H1 (cell line): Measurements from ENCODE around the gene TCAIM. TPM values are rescaled to one million over a fixed set of nuclear protein-coding genes. Genes with fewer than 3 reads are reported as not detected.

ENCODE experiments used
- CTCF ChIA-PET: fragments of 300-600 bp; sonication (Branson Sonifier 250); formaldehyde crosslinking; loops from one replicate; lab custom pipeline; 2021; ENCODE audit not compliant: partially characterized antibody; lab: Charles Lee
- POLR2A ChIA-PET: fragments of 300-600 bp; sonication (Branson Sonifier 250); formaldehyde crosslinking; loops from one replicate; lab custom pipeline; 2021; ENCODE audit warnings: inconsistent platforms; ENCODE audit not compliant: partially characterized antibody; lab: Charles Lee
- DNase-seq, 2 experiments: peaks; one replicate each; pipeline versions ENCODE4 v3.0.0 to v3.0.0-alpha.2; 2010 to 2022; ENCODE audit warnings: low spot score in 2 of 2, low read depth in 1 of 2, mixed read lengths in 1 of 2
- FAIRE-seq: peaks from 2 replicates; lab custom pipeline; 2011; peaks lifted over from hg19 to GRCh38; lab: Jason Lieb, UNC
- H2AFZ ChIP-seq: 2 replicates; pipeline ENCODE4 v1.8.1; 2012; ENCODE audit warnings: low read length, inconsistent platforms
- H2AK5ac ChIP-seq: 2 replicates; pipeline ENCODE4 v1.6.1; 2013; ENCODE audit warnings: low read depth, low read length
- H2BK120ac ChIP-seq: replicated peaks from 2 replicates; pipeline ENCODE3; 2013; ENCODE audit warnings: low read depth, low read length, inconsistent platforms
- H2BK12ac ChIP-seq: 2 replicates; pipeline ENCODE4 v1.6.1; 2013; ENCODE audit warnings: low read depth, low read length
- H2BK15ac ChIP-seq: 2 replicates; pipeline ENCODE4 v1.6.1; 2013; ENCODE audit warnings: low read length
- H2BK20ac ChIP-seq: 2 replicates; pipeline ENCODE4 v1.6.1; 2013; ENCODE audit warnings: low read length
- H2BK5ac ChIP-seq: 2 replicates; pipeline ENCODE4 v1.6.1; 2013; ENCODE audit warnings: low read depth, low read length
- H3K14ac ChIP-seq: 2 replicates; pipeline ENCODE4 v1.6.1; 2013; ENCODE audit warnings: inconsistent platforms; ENCODE audit not compliant: insufficient read length
- H3K18ac ChIP-seq: 2 replicates; pipeline ENCODE4 v1.6.1; 2013; ENCODE audit warnings: low read length; ENCODE audit errors: extremely low read depth
- H3K23ac ChIP-seq: 2 replicates; pipeline ENCODE4 v1.6.1; 2013; ENCODE audit warnings: inconsistent platforms; ENCODE audit not compliant: insufficient read length
- H3K23me2 ChIP-seq: 2 replicates; pipeline ENCODE4 v1.6.1; 2013; ENCODE audit warnings: low read depth, low read length
- H3K27ac ChIP-seq: 2 replicates; pipeline ENCODE4 v1.6.1; 2011; ENCODE audit warnings: low read depth, low read length, inconsistent platforms
- H3K27me3 ChIP-seq, 4 experiments: replicated peaks in 1 of 4; 1 replicate in 1 of 4; 2 replicates in 3 of 4; pipeline versions ENCODE4 v1.6.1 to v1.8.1; 2011 to 2013; ENCODE audit warnings: low read length in 3 of 4, mild to moderate bottlenecking in 3 of 4, inconsistent platforms in 2 of 4, mixed read lengths in 2 of 4, moderate library complexity in 1 of 4; ENCODE audit not compliant: control insufficient read depth in 3 of 4, insufficient read depth in 3 of 4; ENCODE audit errors: extremely low read depth in 1 of 4
- H3K36me3 ChIP-seq, 4 experiments: 2 replicates each; pipeline versions ENCODE4 v1.6.1 to v1.8.1; 2011 to 2013; ENCODE audit warnings: mild to moderate bottlenecking in 4 of 4, low read length in 3 of 4, moderate library complexity in 2 of 4, control low read depth in 1 of 4, inconsistent platforms in 1 of 4; ENCODE audit not compliant: insufficient read depth in 4 of 4, control insufficient read depth in 2 of 4
- H3K4ac ChIP-seq: replicated peaks from 2 replicates; pipeline ENCODE3; 2013; ENCODE audit warnings: low read length, low read depth, mixed read lengths, inconsistent platforms; ENCODE audit not compliant: insufficient read length
- H3K4me1 ChIP-seq, 4 experiments: replicated peaks in 1 of 4; 1 replicate in 1 of 4; 2 replicates in 3 of 4; pipeline versions ENCODE4 v1.6.1 to v1.8.1; 2011 to 2013; ENCODE audit warnings: low read length in 3 of 4, inconsistent platforms in 2 of 4, mixed read lengths in 1 of 4; ENCODE audit not compliant: insufficient read depth in 4 of 4, control insufficient read depth in 3 of 4
- H3K4me2 ChIP-seq, 2 experiments: 2 replicates each; pipeline versions ENCODE4 v1.6.1 to v1.8.1; 2011 to 2013; ENCODE audit warnings: low read depth in 2 of 2, low read length in 2 of 2, control low read depth in 1 of 2, inconsistent platforms in 1 of 2, mild to moderate bottlenecking in 1 of 2; ENCODE audit not compliant: insufficient read depth in 1 of 2
- H3K4me3 ChIP-seq, 4 experiments: fragments of 200-600, 300-600 bp in 1 of 4; sonication (generic), shearing (Covaris generic), sonication (Bioruptor Twin) in 1 of 4; 2 replicates each; pipeline versions ENCODE4 v1.5.1 to v1.8.1; 2011 to 2016; ENCODE audit warnings: low read length in 4 of 4, low read depth in 3 of 4, control low read depth in 2 of 4, inconsistent platforms in 2 of 4, mild to moderate bottlenecking in 2 of 4, mixed read lengths in 1 of 4, moderate library complexity in 1 of 4; ENCODE audit not compliant: insufficient read depth in 2 of 4; ENCODE audit errors: extremely low read depth in 1 of 4
- H3K56ac ChIP-seq: replicated peaks from 2 replicates; pipeline ENCODE3; 2013; ENCODE audit warnings: low read depth, mild to moderate bottlenecking, mixed read lengths, low read length, inconsistent platforms; ENCODE audit not compliant: insufficient read length
- H3K79me1 ChIP-seq: 2 replicates; pipeline ENCODE4 v1.6.1; 2013; ENCODE audit warnings: low read depth, low read length, control low read depth
- H3K79me2 ChIP-seq, 2 experiments: 2 replicates each; pipeline versions ENCODE4 v1.6.1 to v1.8.1; 2012 to 2013; ENCODE audit warnings: low read length in 2 of 2, mild to moderate bottlenecking in 2 of 2, inconsistent platforms in 1 of 2; ENCODE audit not compliant: insufficient read depth in 2 of 2, control insufficient read depth in 1 of 2
- H3K9ac ChIP-seq, 4 experiments: replicated peaks in 1 of 4; 1 replicate in 1 of 4; 2 replicates in 3 of 4; pipeline versions ENCODE4 v1.6.1 to v1.8.1; 2011 to 2013; ENCODE audit warnings: low read depth in 3 of 4, low read length in 3 of 4, control low read depth in 2 of 4, mild to moderate bottlenecking in 2 of 4, moderate library complexity in 2 of 4, inconsistent platforms in 1 of 4; ENCODE audit errors: extremely low read depth in 1 of 4
- H3K9me3 ChIP-seq, 2 experiments: 2 replicates each; pipeline versions ENCODE4 v1.6.1 to v1.8.1; 2012 to 2013; ENCODE audit warnings: mild to moderate bottlenecking in 2 of 2, moderate library complexity in 2 of 2, control low read depth in 1 of 2, inconsistent platforms in 1 of 2, low read depth in 1 of 2, low read length in 1 of 2, mixed read lengths in 1 of 2; ENCODE audit not compliant: insufficient read depth in 2 of 2
- H4K20me1 ChIP-seq, 2 experiments: replicated peaks in 1 of 2; 2 replicates each; pipeline versions ENCODE3 to v1.8.1; 2011 to 2013; ENCODE audit warnings: inconsistent platforms in 2 of 2, low read length in 2 of 2, mild to moderate bottlenecking in 1 of 2; ENCODE audit not compliant: insufficient read depth in 2 of 2, control insufficient read depth in 1 of 2
- H4K5ac ChIP-seq: 2 replicates; pipeline ENCODE4 v1.6.1; 2013; ENCODE audit warnings: low read length, low read depth, mixed read lengths, inconsistent platforms; ENCODE audit not compliant: insufficient read length
- H4K8ac ChIP-seq: 2 replicates; pipeline ENCODE4 v1.8.0; 2013; ENCODE audit warnings: mild to moderate bottlenecking, moderate library complexity, low read length, inconsistent platforms; ENCODE audit not compliant: insufficient read depth; ENCODE audit errors: extremely low read depth
- H4K91ac ChIP-seq: replicated peaks from 2 replicates; pipeline ENCODE3; 2013; ENCODE audit warnings: low read length, mixed read lengths, inconsistent platforms; ENCODE audit not compliant: insufficient read length
- EGR1 ChIP-seq: IDR thresholded peaks from 2 replicates; pipeline ENCODE4 v1.6.1; 2011; ENCODE audit warnings: low read depth, low read length, borderline replicate concordance
- GABPA ChIP-seq: IDR thresholded peaks from 2 replicates; pipeline ENCODE4 v1.6.1; 2011; ENCODE audit warnings: mild to moderate bottlenecking, low read length, moderate library complexity, borderline replicate concordance; ENCODE audit not compliant: insufficient read depth
- POLR2A ChIP-seq, 2 experiments: IDR thresholded peaks; 1 replicate in 1 of 2; 2 replicates in 1 of 2; pipeline ENCODE4 v1.6.1; 2011; ENCODE audit warnings: low read depth in 2 of 2, low read length in 2 of 2, mild to moderate bottlenecking in 2 of 2; ENCODE audit errors: control extremely low read depth in 1 of 2
- SIX5 ChIP-seq: IDR thresholded peaks from 2 replicates; pipeline ENCODE4 v1.6.1; 2011; ENCODE audit warnings: mild to moderate bottlenecking, low read depth, low read length
- WGBS, 2 experiments: shearing (Covaris generic) in 1 of 2; methylation state at CpG; one replicate each; pipeline versions ENCODE4 v1.1.6 to v1.1.7; 2013 to 2015; ENCODE audit warnings: low lambda C conversion rate in 2 of 2, mixed read lengths in 2 of 2, inconsistent platforms in 1 of 2, low coverage in 1 of 2, missing lambda C conversion rate in 1 of 2; ENCODE audit not compliant: insufficient replicate concordance in 2 of 2, insufficient coverage in 1 of 2, insufficient read length in 1 of 2; ENCODE audit errors: extremely low coverage in 1 of 2, missing lambda C conversion rate in 1 of 2; 5-methylcytosine and 5-hydroxymethylcytosine counted together
- polyA plus RNA-seq, 7 experiments: library from polyadenylated mRNA; depleted of rRNA in 3 of 7; stranded (reverse) in 5 of 7; unstranded in 2 of 7; fragments of >200 nt in 5 of 7; fragments of 200-250 nt in 2 of 7; gene quantifications; 1 replicate in 5 of 7; 2 replicates in 1 of 7; 4 replicates in 1 of 7; pipeline versions ENCODE4 v1.2.1 to v1.2.3, GENCODE V29; 2011 to 2013; ENCODE audit warnings: missing spikeins in 2 of 7, mixed read lengths in 2 of 7
- total RNA-seq: library from RNA; stranded (reverse); fragmentation: NEBNext Ultra II Directional; extraction: Animal tissue kit (Norgen Biotek cat#: 25700); gene quantifications from 2 replicates; pipeline ENCODE4 v1.2.1, GENCODE V29; 2021

The TCAIM gene
- total and polyA plus RNA-seq, 2 of the 8 experiments (the other 6 are each of a cell fraction or from before 2014, with no cell fraction given), result 6.9 to 22.1 TPM

GRCh38 chr3:44429459-44429858 lies 90.9 kb downstream of the TCAIM start:
- Histone ChIP-seq H3K4ac (no peak overlapping the region), H3K56ac (no peak overlapping the region), H3K14ac (no peak overlapping the region), H2AFZ (no peak overlapping the region), H3K23me2 (no peaks in the 10 kb centered on the region), H2BK20ac (no peak overlapping the region), H3K4me3 (no peak overlapping the region), H2BK5ac (no peak overlapping the region), H2AK5ac (no peak overlapping the region), H2BK120ac (no peak overlapping the region), H2BK15ac (no peak overlapping the region), H4K5ac (no peak overlapping the region), H3K4me1 (no peaks in the 10 kb centered on the region), H3K79me1 (no peaks in the 10 kb centered on the region), H3K9me3 (no peaks in the 10 kb centered on the region), H3K79me2 (no peaks in the 10 kb centered on the region), H2BK12ac (no peak overlapping the region), H3K23ac (no peak overlapping the region), H4K91ac (no peak overlapping the region), H3K36me3 (no peaks in the 10 kb centered on the region), H3K4me2 (no peak overlapping the region), H3K18ac (no peak overlapping the region), H4K8ac (no peak overlapping the region), H3K9ac (no peak overlapping the region), H3K27ac (no peak overlapping the region), H4K20me1 (no peaks in the 10 kb centered on the region), H3K27me3 (no peaks in the 10 kb centered on the region; a peak in 1 of 7 replicates)
- POLR2A ChIA-PET, result interaction anchor here (1.0 kb wide), 1 partner anchor 15 kb away, joined by 3 read pairs; no protein-coding TSS in a partner anchor
- CTCF ChIA-PET, result interaction anchor here (1.5 to 2.2 kb wide), 2 partner anchors 9 to 19 kb away, joined by 3 to 6 read pairs; no protein-coding TSS in a partner anchor
- 95% methylated on average over 6 of the region's 6 CpGs; no CpG with 5 or more reads in 1 of the 2 experiments for WGBS, 2 experiments
- FAIRE-seq (no peak), DNase-seq (no peak)
- TF ChIP-seq POLR2A (IDR thresholded peaks at IDR 0.05; ENCODE audit: control extremely low read depth in 1 of 2, low read depth in 2 of 2, low read length in 2 of 2) (no peak), EGR1 (no peak), SIX5 (no peak), GABPA (no peak)
